CD4-positive, alpha-beta T cell treated with Interleukin-4 for 4 hours (primary cell): ENCODE data around the gene C1QTNF8.
"Not testable (repeated sequence)": the region's sequence is repeated elsewhere in the genome, so short reads cannot be mapped to it uniquely, and the experiment has no call there.

Experiments
- DNase-seq: peaks from one replicate; pipeline ENCODE4 v3.0.0-alpha.2; 2020

C1QTNF8 gene

DNA sequence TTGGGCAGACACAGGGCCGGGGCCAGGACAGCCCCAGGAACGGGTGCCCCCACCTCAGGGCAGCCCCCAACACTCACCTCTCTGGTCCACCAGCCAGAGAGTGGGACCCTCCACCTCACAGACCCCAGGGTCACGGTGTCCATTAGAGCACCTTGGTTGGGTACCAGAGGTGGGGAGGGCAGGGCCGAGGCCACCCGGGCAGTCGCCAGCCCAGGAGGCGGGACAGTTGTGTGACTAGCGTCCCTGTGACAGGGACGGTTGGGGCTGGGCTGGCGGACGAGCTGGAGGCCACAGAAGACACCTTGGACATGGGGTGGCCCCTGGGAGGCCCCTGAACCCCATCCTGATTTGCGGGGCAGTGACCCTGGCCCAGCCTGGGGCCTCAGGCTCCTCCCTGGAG lies 11.7 kb upstream of the C1QTNF8 start:
- DNase-seq, result no peak

- DNase-seq, result no peak
Measured at GRCh38 chr16:1107141-1107540, 11.1 kb upstream of the C1QTNF8 start.

GRCh38 chr16:1106659-1107058 lies 10.6 kb upstream of the C1QTNF8 start:
- no peak for DNase-seq

DNA sequence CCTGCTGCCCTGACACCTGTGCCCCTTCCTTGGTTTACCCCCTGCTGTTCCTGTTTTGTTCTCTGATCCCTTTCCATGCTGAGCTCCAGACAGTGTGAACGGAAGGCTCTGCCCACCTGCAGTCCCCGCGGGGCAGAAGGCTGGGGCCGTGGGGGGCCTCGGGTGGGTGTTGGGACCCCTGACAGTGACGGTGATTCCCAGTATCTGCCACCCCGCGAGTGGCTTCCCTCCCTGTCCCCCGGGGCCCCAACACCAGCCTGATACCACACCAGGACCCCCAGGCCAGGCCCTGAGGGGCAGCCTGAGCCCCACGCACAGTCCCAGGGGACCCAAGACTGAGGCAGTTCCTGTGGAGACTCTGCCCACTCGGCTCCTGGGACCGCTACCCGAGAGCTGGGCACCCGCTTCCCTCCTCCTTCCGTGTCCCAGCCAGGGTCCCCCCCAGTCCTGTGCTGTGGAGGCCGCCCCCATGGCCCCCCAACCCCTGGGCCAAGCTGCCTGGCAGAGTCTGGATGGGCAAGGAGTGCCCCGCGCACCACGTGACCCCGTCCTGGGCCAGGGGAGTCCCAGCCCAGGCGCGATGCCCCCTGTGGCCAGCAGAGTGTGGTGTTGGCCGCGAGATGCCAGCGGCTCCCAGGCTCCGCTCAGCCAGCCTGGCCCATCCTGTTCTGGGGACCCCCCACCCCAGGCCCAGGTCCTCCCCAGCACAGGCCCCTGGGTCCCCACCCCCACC lies 10.0 kb upstream of the C1QTNF8 start:
- no peak for DNase-seq

DNA sequence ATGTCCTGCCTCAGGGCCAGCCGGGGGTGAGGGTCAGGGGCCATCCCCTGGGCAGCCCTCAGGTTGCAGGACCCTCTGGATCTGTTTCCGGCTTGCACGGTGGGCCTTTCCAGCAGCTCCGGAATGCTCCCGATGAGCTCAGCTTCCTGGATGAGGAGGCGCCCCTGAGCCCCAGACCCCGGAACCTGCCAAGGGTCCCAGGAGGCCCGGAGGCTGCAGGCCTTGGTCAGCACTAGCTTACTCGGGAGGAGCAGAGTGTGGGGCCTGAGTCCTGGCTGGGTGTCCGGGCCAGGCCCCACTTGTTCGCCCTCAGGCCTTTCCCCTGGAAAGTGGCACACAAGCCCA lies 7.6 kb upstream of the C1QTNF8 start:
- DNase-seq, result no peak

GRCh38 chr16:1102921-1103635 lies 7.0 kb upstream of the C1QTNF8 start:
- peak; percentile 48 for DNase-seq

- no peak for DNase-seq
Measured at GRCh38 chr16:1102333-1102700, 6.3 kb upstream of the C1QTNF8 start.

DNA sequence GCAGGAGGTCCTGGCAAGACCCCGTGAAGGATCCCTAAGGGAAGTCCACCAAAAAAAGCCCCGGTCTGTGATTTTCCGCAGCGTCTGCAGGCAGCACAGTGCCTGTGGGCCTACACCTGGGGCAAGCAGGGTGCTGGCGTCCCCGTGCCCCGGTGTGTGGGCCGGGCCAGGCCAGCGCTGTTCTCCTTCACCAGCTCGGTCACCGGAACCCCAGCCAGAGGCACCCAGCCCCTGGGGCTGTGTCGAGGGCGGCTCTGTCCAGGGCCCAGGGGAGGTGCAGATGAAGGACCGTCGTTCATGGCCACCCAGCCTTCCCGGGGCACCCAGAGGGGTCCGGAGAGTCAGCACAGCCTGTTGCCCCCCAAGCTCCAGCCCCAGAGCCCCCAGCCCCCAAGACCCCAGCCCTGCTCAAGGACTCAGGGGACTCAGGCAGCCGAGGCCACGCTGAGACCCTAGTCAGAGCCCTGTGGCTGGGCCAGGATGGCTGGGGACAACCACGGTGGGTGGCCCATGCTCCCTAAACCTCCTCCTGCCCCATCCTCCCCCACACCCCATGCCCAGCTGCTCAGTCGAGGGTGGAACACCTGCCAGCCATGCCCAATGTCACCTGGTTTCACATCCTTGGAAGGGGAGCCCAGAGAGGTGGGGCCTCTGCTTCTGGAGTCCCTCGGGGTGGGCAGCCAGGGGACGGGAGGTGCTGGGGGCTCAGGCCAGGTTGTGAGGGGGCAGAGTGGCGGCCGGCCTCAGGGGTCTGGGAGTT lies 5.7 kb upstream of the C1QTNF8 start:
- no peak for DNase-seq

DNA sequence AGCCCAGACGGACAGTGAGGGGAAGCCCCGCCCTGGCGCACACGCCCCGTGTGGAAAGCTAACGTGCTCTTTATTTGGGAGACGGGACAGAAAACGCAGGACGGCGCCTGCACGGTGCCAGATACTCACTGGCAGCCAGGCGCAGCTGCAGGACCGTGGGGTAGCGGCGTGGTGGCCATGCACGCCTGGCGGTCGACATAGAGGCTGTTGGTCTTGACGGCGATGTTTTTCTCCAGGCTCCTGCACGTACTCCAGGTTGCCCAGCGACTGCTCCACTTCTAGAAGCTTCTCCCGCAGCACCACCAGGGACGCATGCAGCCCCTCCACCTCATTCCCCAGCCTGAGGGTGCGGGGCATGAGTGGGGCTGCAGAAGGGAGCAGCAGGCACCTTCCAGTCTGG lies 5.1 kb upstream of the C1QTNF8 start:
- DNase-seq, result no peak

DNA sequence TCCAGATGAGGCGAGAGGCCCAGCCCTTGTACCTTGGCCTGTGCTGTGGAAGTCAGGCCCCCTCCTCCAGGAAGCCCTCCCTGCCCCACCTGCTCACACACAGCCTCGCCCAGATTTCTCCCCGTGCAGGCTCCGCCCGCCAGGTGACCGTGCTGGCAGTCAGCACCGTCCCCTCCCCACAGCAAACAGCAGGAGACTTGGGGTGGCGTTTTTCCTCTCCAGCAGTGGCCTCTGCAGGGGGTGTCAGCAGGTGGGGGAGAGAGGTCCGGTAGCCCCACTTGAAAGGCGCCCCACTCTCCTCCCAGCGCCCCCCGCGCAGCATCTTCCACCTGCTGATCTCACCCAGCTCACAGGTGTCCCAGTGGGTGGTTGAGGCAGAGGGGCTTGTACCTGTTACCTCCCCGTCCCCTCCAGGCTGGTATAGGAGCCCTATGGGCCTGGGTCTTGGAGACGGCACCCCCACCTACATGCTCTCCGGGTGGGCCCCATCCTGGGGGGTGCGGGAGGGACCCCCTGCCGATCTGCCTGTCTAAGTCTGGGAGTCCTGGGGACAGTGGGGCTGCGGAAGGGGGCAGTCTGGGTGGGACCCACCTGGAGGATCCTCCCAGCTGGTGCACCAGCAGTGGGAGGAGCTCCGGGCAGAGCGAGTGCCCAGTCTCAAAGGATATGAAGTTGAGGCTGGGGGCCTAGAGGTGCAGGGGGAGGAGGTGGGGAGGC lies 4.2 kb upstream of the C1QTNF8 start:
- DNase-seq, result no peak

DNA sequence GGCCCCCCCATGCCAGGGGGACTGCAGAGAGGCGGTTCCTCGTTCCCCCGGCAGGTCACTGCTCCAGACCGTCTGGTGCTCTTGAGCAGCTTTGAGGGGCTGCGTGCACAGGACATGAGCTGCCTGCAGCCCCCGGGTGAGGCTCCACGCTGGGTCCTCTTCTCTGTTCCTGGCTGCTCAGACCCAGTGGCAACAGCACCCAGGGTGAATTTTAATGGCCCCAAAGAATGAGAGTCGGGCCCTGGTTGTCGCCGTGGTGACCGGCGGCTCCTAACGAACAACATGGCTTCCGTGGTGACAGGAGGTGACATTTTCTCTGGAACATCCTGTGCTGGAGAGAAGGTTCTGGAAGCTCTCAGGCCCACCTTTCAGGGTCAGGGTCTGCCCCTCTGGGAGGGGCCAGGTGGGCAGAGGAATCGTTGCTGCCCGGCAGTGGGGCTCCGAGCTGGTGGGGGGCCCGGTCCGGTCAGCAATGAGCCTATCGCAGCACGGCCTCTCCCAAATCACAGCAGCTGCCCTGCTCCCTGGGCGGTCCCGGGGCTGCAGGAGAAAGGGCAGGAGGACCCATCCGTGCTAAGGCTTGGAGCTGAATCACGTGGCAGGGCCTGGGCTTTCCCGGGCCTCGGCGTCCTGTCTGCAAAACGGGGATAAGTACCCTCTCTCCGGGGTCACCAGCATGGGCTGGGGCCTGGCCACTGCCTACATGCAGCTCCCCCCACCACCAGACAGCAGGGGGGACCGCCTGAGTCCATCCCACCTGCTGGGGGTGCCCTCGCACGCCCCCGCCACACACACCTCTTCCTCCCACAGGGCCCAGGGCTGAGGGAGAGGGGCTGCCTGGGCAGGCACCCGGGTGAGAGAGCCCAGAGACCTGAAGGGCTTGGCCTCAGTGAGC lies 3.4 kb upstream of the C1QTNF8 start:
- no peak for DNase-seq

DNA sequence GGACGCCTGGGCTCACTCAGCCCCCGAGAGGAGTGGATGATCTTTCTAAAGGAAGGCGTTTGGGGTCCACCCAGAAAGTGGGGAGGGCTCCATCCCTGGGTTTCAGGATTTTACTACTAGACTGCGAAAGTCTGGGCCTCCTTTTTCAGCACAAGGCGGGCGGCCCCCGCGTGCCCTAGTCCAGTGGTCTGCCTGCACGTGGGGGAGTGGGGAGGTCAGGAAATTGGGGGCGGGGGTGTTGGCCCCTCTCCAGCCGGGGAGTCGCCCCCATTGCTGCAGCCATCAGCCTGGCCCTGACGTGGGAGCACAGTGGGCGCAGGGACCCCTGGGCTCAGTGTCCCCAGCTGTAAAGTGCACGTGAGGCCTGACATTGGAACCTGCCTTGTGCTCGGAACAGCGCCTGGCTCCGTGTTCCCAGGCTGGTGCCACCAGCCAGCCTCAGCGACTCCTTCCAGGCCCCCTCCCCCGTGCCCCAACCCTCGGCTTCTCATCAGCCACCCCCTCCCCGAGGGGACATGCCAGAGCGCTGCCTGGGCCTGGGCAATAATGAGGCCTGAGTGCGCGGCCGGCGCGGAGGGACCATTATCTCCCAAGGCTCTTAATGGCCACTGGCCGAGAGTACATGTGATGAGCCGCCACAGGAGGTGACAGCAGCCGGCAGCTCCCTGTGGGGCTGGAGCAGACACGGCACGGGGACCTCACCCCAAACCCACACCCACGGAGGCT lies 2.4 kb upstream of the C1QTNF8 start:
- DNase-seq, result no peak

DNA sequence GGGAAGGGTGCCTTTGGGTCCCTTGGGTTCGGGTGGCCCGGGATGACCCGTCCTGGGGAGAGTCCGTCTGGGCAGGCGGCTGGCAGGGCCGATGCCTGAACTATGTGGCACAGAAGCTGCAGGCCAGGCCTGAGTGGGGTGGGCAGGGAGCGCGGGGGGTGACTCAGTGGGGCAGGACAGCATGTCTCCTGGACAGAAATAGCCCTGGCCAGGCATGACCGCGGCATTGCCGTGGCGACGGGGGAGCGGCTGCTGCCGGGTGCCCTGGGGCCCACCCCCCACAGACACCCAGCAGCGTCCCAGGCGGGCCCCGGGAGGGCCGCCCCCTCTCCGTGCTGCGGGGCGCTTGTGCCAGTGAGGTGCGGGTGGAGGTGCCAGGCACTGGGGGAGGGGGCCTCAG lies 1.8 kb upstream of the C1QTNF8 start:
- no peak for DNase-seq

DNA sequence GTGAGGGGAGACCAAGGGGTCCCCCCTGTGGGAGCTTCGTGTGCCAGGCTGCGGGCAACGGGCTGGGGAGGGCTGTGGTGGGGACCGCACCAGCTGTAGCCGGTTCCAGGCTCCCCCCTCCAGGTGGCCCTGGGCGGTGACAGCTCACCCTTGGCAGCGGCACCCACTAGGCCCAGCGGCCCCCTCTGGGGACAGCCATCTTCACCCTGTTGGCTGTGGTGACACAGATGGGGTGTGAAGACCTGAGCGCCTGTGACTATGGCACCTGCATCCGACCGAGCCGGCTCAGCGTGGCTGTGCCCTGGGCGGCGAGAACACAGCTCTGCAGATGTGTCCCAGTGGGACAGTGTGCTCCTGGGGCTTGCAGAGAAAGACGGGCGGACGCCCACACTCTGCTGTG lies 1.1 kb upstream of the C1QTNF8 start:
- DNase-seq, result no peak

DNA sequence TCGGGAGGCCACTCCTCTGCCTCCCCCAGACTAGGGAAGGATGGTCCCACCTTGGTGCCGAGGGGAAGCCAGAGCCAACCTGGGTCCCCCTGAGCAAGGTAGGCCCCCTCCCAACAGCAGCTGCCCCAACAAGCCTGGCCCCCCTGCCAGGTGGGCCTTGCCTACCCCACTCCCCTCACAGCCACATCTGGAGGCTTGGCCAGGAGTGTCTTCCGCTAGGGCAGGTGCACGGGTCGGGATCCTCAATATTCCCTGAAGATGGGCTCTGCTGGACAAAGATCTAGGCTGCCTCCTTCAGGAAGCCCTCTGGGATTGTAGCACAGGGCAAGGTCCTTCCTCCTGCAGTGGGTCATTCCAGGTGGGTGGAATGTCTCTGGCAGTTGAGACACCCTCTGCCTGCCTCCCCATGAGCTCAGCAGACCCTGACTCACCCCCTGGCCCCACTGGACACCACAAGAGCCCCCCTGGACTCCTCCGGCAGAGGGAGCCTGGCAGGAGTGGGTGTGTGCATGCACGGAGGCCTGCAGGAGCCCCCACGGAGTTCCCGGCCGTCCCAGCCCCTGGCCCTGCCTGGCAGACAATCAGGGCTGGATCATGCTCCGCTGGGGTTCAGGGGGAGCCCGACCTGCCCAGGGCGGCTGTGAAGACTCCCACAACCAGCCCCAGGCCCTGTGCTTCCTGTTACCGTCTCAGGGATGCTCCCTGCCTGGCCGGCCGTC lies 435 bp downstream of the C1QTNF8 start:
- DNase-seq, result no peak

GRCh38 chr16:1094601-1095449 lies 1.2 kb downstream of the C1QTNF8 start:
- DNase-seq, result no peak

DNA sequence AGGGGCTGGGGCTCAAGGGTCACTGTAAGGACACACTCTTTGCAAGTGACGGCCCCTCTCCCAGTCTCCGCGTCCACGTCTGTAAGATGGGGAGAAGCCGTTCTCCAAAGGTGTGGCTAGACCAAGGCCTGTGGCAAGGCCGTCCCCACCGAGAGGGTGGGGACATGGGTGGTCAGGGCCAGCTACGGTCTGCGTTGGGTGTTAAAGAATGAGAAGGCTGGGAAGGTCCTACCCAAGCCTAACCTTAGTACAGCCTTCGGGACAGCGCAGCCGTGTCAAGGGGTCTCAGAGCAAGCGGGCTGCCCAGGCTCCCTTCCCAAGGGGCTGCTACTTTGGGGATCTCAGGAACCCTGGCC lies 1.9 kb downstream of the C1QTNF8 start:
- DNase-seq, result no peak

DNA sequence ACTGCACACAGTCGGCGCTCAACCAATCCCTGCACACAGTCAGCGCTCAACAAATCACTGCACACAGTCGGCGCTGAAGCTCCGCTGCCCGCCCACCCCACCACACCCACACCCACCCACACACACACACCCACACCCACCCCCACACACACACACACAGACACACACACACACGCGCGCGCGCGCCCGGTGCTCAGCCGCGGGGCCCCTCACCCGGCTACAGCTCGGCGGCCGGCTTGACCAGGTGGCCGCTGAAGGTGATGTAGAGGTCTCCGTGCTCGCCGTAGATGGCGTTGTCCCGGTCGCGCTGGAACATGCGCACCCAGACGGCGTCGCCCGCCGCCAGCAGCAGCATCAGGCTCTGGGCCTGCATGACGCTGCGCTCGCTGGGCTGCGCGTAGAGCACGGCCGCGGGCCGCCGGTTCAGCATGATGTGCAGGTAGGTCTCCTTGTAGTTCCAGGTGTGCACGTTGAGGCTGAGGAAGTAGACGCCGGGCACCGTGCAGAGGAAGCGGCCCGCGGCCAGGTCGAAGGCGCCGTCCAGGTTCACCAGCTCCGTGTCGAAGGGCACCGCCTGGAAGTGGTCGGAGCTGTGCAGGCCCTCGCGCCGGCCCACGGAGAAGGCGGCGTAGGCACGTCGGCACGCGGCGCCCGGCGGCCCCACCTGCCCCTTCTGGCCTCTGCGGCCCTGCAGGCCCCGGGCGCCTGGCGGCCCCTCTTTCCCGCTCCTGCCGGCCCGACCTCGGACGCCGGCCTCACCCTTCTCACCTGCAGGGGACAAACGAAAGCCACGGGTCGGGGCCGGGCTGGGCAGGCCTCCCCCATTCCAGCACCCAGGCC lies 2.5 kb downstream of the C1QTNF8 start:
- no peak for DNase-seq

GRCh38 chr16:1092685-1093283 lies 3.3 kb downstream of the C1QTNF8 start:
- DNase-seq, result not testable (repeated sequence)
